ENCODE results near the gene RRAS. TPM values are rescaled to one million over a fixed set of nuclear protein-coding genes. Genes with fewer than 3 reads are reported as not detected.
"Not testable (repeated sequence)": the region's sequence is repeated elsewhere in the genome, so short reads cannot be mapped to it uniquely, and the experiment has no call there.

Gene RRAS
- total RNA-seq, 8 experiments from 2014 or later: 0.79 to 35.2 (median 7.5) TPM

DNA sequence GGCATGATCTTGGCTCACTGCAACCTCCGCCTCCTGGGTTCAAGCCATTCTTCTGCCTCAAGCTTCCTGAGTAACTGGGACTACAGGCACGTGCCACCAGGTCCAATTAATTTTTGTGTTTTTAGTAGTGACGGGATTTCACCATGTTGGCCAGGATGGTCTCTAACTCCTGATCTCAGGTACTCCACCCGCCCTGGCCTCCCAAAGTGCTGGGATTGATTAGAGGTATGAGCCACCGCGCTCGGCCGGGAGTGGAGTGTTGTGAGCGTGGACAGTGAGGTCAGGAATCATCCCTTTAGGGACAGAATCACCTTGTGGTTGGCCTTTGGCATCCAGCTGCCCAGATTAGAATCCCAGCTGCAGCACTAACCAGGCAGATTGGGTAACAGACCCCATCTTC, 10.3 kb downstream of the RRAS start:
- no peak for ATAC-seq (replicated peaks in 6 of 8)
- H3K27ac ChIP-seq: no peak overlapping the region
- 69 to 100% (median 100%) methylated on average over 1 to 8 of the region's 9 CpGs; no CpG with 5 or more reads in 3 of the 10 experiments for WGBS, 10 experiments
- peaks cover 0 to 4% of the 10 kb centered on the region in 2 donors for H3K4me1 ChIP-seq (replicated peaks in 1 of 2)
- H3K4me3 ChIP-seq: no peak overlapping the region
- in situ Hi-C loops (cut with MboI; ENCODE audit: low pct_unique_long_range_greater_than_20kb in 2 of 9, low sequenced_read_pairs in 9 of 9, unreplicated experiment in 9 of 9): no loop called here

DNA sequence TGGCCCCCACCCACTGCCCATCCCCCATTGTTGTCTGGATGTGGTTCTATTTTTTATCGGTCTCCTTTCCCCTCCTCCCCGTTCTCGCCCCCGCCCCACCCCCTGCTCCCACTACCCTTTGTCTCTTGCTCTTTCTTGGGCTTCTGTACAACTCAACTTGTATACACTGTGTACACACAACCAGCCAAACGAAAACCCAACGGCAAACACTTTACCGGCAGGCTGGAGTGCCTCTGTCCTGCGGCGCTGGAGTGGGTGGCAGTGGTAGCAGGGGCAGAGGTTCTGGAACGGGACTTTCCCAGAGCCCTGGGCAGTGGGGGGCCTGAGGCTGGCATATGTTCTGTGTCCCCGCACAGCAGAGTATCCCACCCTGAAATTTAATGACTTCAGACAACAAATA, 13.7 kb downstream of the RRAS start:
- Histone ChIP-seq H3K4me1 (replicated peaks in 1 of 2) (peaks cover 0 to 4% of the 10 kb centered on the region in 2 donors), H3K27ac (peak overlapping the region in 1 of 2 donors; percentile 30), H3K4me3 (no peak overlapping the region)
- 80% methylated on average over 1 of the region's 11 CpGs; no CpG with 5 or more reads in 8 of the 10 experiments for WGBS, 10 experiments
- in situ Hi-C loops (cut with MboI; ENCODE audit: low pct_unique_long_range_greater_than_20kb in 2 of 9, low sequenced_read_pairs in 9 of 9, unreplicated experiment in 9 of 9): no loop called here
- ATAC-seq (replicated peaks in 6 of 8): peak in 5 of 8 experiments; percentile 39 to 77 (median 66)

DNA sequence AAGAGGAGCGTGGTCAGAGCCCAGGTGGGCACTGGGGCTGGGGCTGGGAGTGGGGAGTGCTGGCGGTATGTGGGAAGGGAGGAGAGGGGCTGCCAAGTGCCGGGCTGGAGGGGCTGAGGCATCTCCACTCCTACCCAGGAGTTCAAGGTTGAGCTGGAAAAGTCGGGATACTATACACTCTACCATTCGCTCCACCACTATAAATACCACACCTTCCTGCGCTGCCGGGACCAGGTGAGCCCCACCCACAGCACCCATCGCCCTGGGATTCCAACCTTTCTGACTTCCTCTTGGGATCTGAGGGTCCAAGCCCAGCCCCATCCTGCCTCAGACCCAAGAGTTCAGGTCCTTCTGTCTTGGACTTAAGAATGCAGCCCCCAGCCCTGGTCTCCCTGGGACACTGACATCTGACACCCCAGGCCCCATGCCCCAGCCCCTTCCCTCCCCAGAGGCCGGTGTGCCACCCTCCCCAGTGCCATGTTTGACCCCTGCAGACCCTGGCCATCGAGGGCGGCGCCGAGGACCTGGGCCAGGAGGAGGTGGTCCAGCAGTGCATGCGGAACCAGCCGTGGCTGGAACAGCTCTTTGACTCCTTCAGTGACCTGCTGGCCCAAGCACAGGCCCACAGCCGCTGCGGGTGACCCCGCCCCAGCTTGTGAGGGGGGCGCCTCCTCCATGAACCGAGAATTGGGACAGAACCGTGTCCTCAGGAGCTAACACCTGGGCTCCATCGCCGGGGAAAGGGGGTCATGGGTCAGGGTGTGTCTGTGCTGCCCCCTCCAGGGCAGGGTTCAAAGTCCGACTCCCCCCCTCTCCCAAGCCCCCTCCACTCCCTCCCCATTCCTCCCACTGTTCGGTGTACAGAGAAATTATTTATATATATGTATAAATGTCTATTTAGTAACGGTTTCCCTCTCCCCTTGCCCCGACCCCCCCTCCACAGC, 14.7 kb downstream of the RRAS start:
- peak in 5 of 8 experiments; percentile 17 to 39 (median 25) for ATAC-seq (replicated peaks in 6 of 8)
- Histone ChIP-seq H3K4me3 (no peak overlapping the region), H3K27ac (peak overlapping the region in 1 of 2 donors; percentile 30), H3K4me1 (replicated peaks in 1 of 2) (peaks cover 0 to 4% of the 10 kb centered on the region in 2 donors)
- 100% methylated on average over 1 of the region's 27 CpGs; no CpG with 5 or more reads in 9 of the 10 experiments for WGBS, 10 experiments
- in situ Hi-C loops (cut with MboI; ENCODE audit: low pct_unique_long_range_greater_than_20kb in 2 of 9, low sequenced_read_pairs in 9 of 9, unreplicated experiment in 9 of 9): no loop called here

DNA sequence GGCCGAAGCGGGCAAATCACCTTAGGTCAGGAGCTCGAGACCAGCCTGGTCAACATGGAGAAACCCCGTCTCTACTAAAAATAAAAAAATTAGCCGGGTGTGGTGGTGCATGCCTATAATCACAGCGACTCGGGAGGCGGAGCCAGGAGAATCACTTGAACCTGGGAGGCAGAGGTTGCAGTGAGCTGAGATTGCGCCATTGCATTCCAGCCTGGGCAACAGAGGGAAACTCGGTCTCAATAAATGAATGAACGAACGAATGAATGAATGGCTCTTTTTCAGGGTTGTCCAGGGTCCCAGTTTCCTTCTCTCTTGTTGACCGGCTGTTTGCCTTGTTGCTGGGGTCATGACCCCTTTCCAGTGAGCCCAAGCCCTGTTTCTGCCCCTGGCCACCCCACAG, 22.1 kb downstream of the RRAS start:
- H3K4me3 ChIP-seq; ATAC-seq (replicated peaks in 6 of 8); in situ Hi-C loops (cut with MboI; ENCODE audit: low pct_unique_long_range_greater_than_20kb in 2 of 9, low sequenced_read_pairs in 9 of 9, unreplicated experiment in 9 of 9); H3K27ac ChIP-seq; H3K4me1 ChIP-seq (replicated peaks in 1 of 2): not testable (repeated sequence)
- WGBS, 10 experiments: 84 to 100% (median 93%) methylated on average over 1 to 12 of the region's 13 CpGs; no CpG with 5 or more reads in 3 of the 10 experiments

DNA sequence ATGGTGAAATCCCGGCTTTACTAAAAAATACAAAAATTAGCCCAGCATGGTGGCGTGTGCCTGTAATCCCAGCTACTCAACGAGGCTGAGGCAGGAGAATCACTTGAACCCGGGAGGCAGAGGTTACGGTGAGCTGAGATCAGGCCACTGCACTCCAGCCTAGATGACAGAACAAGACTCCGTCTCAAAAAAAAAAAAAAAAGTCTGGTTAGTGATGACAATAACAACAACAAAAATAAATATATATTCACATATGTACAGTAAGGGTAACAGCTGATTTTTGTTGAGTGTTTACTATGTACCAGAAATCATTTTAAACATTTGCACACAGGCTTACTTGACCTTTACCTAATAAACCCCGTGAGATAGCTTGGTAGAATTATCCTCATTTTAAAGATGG, 23.0 kb downstream of the RRAS start:
- ATAC-seq (replicated peaks in 6 of 8): no peak
- no peak overlapping the region for H3K4me3 ChIP-seq
- in situ Hi-C loops (cut with MboI; ENCODE audit: low pct_unique_long_range_greater_than_20kb in 2 of 9, low sequenced_read_pairs in 9 of 9, unreplicated experiment in 9 of 9): no loop called here
- no peak overlapping the region for H3K27ac ChIP-seq
- no peaks in the 10 kb centered on the region for H3K4me1 ChIP-seq (replicated peaks in 1 of 2)
- WGBS, 10 experiments: 94 to 100% (median 100%) methylated on average over 1 to 6 of the region's 7 CpGs; no CpG with 5 or more reads in 3 of the 10 experiments

DNA sequence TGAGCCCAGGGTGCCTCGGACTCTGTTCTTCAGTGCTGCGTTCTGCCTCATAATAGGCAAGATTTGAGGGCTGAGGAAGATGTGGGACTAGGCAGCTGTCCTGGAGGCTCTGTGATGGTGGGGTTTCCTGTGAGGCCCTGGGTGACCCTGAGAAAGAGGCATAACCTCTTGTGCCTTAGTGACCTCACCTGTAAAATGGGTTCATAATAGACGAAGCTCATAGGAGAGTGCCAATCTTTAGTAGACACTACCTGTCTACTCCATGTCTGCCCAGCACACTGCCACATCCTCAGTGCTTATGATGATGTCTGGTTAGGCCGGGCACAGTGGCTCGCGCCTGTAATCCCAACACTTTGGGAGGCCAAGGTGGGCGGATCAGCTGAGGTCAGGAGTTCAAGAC, 23.4 kb downstream of the RRAS start:
- no peaks in the 10 kb centered on the region for H3K4me1 ChIP-seq (replicated peaks in 1 of 2)
- no peak for ATAC-seq (replicated peaks in 6 of 8)
- WGBS, 10 experiments: 93 to 100% (median 94%) methylated on average over 1 to 4 of the region's 7 CpGs; no CpG with 5 or more reads in 7 of the 10 experiments
- no peak overlapping the region for H3K4me3 ChIP-seq
- no peak overlapping the region for H3K27ac ChIP-seq
- in situ Hi-C loops (cut with MboI; ENCODE audit: low pct_unique_long_range_greater_than_20kb in 2 of 9, low sequenced_read_pairs in 9 of 9, unreplicated experiment in 9 of 9): no loop called here

DNA sequence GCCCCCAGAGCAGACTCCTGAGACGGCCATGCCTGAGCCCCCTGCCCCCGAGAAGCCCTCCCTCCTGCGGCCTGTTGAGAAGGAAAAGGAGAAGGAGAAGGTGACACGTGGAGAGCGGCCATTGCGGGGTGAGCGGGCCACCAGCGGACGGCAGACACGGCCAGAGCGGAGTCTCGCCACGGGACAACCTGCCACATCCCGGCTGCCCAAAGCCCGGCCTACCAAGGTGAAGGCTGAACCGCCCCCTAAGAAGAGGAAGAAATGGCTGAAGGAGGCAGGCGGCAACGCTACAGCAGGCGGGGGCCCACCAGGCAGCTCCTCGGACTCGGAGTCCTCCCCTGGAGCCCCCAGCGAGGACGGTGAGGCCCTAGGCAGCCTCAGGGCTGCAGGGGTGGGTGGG, 24.1 kb downstream of the RRAS start:
- Histone ChIP-seq H3K4me3 (no peak overlapping the region), H3K27ac (no peak overlapping the region), H3K4me1 (replicated peaks in 1 of 2) (no peaks in the 10 kb centered on the region)
- in situ Hi-C loops (cut with MboI; ENCODE audit: low pct_unique_long_range_greater_than_20kb in 2 of 9, low sequenced_read_pairs in 9 of 9, unreplicated experiment in 9 of 9): no loop called here
- ATAC-seq (replicated peaks in 6 of 8): no peak
- no CpG with 5 or more reads among the region's 23 CpGs for WGBS, 10 experiments

DNA sequence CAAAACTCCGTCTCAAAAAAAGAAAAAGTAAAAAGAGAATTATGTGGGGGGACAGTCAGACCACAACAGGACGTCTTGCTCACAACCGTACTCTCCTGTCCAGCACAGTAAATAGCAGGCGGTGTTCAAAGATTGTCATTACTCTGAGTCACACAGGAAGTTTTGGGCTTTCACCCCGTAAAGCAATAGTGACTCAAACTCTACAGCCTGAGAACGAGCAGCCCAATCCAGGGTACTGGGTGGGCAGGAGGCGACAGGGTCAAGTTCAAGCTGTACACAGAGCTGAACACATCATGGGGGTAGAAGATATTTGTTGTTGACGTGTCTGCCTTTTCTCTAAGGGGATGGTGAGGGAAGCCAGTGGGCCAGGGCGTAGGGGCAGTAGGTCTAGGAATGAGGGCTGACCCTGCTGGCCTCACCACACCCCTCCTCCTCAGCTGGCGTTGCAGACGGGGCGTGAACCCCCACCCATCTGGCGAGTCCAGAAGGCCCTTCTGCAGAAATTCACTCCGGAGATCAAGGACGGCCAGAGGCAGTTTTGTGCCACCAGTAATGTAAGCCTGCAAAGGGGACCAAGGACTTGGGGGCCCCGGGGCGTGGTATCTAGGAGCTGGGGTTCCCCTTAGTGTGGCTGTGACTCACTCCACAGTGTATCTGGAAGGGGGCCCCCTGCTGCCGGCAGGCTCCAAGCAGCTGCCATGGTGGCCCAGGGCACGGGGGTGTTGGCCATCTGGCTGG, 25.7 kb downstream of the RRAS start:
- Histone ChIP-seq H3K4me3 (no peak overlapping the region), H3K4me1 (replicated peaks in 1 of 2) (no peaks in the 10 kb centered on the region), H3K27ac (no peak overlapping the region)
- peak in 3 of 8 experiments; percentile 14 to 82 (median 82) for ATAC-seq (replicated peaks in 6 of 8)
- in situ Hi-C loops (cut with MboI; ENCODE audit: low pct_unique_long_range_greater_than_20kb in 2 of 9, low sequenced_read_pairs in 9 of 9, unreplicated experiment in 9 of 9): no loop called here
- 0 to 100% (median 88%) methylated on average over 1 to 10 of the region's 19 CpGs for WGBS, 10 experiments

DNA sequence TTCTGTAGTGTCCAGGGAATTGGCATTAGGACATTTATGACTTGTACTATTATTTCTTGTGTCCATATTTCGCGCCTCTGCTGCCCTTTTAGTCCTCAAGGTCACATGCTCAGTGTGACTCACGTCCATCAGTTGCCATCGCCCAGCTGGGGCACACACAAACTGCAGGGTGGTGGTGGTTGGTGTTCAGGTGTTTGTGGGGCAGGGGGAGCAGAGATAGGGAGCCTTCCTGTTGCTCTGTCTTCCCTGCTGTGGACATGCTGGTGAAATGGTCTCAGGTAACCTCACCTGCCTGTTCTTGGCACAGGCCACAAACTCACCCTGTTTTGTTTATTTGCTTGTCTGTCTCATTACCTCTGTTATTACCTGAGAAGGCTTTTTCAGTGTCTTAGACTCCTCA, 26.6 kb downstream of the RRAS start:
- WGBS, 10 experiments: 85 to 100% (median 95%) methylated on average over 1 to 4 of the region's 4 CpGs; no CpG with 5 or more reads in 6 of the 10 experiments
- Histone ChIP-seq H3K4me1 (replicated peaks in 1 of 2) (no peaks in the 10 kb centered on the region), H3K4me3 (no peak overlapping the region), H3K27ac (no peak overlapping the region)
- ATAC-seq (replicated peaks in 6 of 8): peak in 1 of 8 experiments; percentile 18
- in situ Hi-C loops (cut with MboI; ENCODE audit: low pct_unique_long_range_greater_than_20kb in 2 of 9, low sequenced_read_pairs in 9 of 9, unreplicated experiment in 9 of 9): no loop called here

DNA sequence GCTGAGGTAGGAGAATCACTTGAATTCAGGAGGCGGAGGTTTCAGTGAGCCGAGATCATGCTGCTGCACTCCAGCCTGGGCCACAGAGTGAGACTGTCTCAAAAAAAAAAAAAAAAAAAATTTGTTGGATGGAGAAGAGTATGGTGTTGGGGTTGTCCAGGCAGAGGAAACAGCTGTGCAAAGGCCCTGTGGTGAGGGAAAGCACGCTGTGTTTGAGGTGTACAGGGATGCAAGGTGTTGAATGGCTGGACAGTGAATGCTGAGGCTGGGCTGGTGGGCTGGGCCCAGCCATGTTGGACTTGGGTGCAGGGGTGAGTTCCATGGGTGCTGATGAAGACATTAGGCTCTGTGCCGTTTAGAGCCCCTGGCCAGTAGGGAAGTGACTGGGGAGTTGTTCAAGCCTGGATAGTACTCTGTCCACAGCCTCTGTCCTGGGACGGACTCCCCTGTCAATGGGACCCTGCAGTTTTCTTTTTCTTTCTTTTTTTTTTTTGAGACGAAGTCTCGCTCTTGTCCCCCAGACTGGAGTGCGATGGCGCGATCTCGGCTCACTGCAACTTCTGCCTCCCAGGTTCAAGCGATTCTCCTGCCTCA, 30.3 kb downstream of the RRAS start:
- no peaks in the 10 kb centered on the region for H3K4me1 ChIP-seq (replicated peaks in 1 of 2)
- in situ Hi-C loops (cut with MboI; ENCODE audit: low pct_unique_long_range_greater_than_20kb in 2 of 9, low sequenced_read_pairs in 9 of 9, unreplicated experiment in 9 of 9): no loop called here
- H3K4me3 ChIP-seq: no peak overlapping the region
- H3K27ac ChIP-seq: no peak overlapping the region
- 90 to 100% (median 100%) methylated on average over 2 to 6 of the region's 12 CpGs; no CpG with 5 or more reads in 3 of the 10 experiments for WGBS, 10 experiments
- no peak for ATAC-seq (replicated peaks in 6 of 8)

DNA sequence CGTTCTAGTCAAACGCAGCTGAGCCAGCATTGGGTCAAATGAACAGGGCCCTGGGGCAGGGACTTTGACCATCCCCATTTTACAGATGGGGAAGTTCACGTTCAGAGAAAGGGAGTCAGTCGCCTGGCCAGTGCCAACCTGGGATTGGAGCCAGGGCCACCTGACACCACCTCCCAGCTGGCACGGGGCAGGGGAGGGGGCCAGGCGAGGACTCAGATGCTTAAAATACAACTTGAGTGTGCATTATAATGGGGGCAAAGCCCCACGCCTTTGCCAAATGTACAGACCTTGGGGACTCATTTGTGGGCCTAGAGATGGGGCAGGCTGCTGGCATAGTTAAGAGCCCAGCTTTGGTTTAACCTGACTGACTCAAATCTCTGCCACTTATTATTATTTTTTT, 34.3 kb downstream of the RRAS start:
- in situ Hi-C loops (cut with MboI; ENCODE audit: low pct_unique_long_range_greater_than_20kb in 2 of 9, low sequenced_read_pairs in 9 of 9, unreplicated experiment in 9 of 9): no loop called here
- ATAC-seq (replicated peaks in 6 of 8): no peak
- Histone ChIP-seq H3K4me1 (replicated peaks in 1 of 2) (no peaks in the 10 kb centered on the region), H3K4me3 (no peak overlapping the region), H3K27ac (no peak overlapping the region)
- WGBS, 10 experiments: 50 to 100% (median 97%) methylated on average over 1 to 3 of the region's 7 CpGs; no CpG with 5 or more reads in 6 of the 10 experiments

DNA sequence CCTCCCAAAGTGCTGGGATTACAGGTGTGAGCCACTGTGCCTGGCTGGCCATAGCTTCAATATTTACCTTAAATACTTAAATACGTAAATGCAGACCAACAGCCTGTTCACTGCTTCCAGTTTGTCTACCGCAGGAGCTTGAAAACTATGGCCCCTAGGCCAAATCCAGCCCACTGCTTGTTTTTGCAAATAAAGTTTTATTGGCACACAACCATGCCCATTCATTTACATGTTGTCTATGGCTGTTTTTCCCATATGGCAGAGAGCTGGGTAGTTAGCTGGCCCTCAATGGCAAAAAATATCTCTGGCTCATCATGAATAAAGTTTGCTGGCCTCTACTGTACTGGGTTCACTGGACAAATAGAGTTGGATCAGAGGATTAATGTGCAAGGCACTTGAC, 37.1 kb downstream of the RRAS start:
- Histone ChIP-seq H3K27ac (no peak overlapping the region), H3K4me3 (no peak overlapping the region), H3K4me1 (replicated peaks in 1 of 2) (no peaks in the 10 kb centered on the region)
- ATAC-seq (replicated peaks in 6 of 8): no peak
- WGBS, 10 experiments: 95 to 100% (median 100%) methylated on average over 1 to 2 of the region's 2 CpGs; no CpG with 5 or more reads in 5 of the 10 experiments
- in situ Hi-C loops (cut with MboI; ENCODE audit: low pct_unique_long_range_greater_than_20kb in 2 of 9, low sequenced_read_pairs in 9 of 9, unreplicated experiment in 9 of 9): no loop called here
